Measurements from ENCODE around the gene CCDC186. TPM values are rescaled to one million over a fixed set of nuclear protein-coding genes. Genes with fewer than 3 reads are reported as not detected.

CCDC186 gene
- polyA plus RNA-seq, 1 of the 3 experiments (the other 2 are of a cell fraction) = 1.3 TPM

GRCh38 chr10:114180937-114181336 is 6.9 kb upstream of the CCDC186 start:
- POLR2A ChIA-PET = no interaction called here
- Histone ChIP-seq H3K4me1 (ENCODE audit: control insufficient read depth in 1 of 2, insufficient read depth in 2 of 2, low read depth in 1 of 2, low read length in 1 of 2) (no peaks in the 10 kb centered on the region; a peak in 1 of 4 replicates), H3F3A (replicated peaks; ENCODE audit: insufficient read depth) (no peaks in the 10 kb centered on the region), H3K9me3 (no peaks in the 10 kb centered on the region), H3K4me3 (ENCODE audit: low read depth in 2 of 2, low read length in 1 of 2) (no peak overlapping the region), H3K27ac (ENCODE audit: low read depth in 2 of 2, low read length in 1 of 2) (no peak overlapping the region), H3K4me2 (no peak overlapping the region), H2AFZ (ENCODE audit: low read depth) (no peak overlapping the region), H3K27me3 (ENCODE audit: insufficient read depth) (no peaks in the 10 kb centered on the region), H3K79me2 (ENCODE audit: insufficient read depth) (no peaks in the 10 kb centered on the region), H3K36me3 (replicated peaks in 1 of 2; ENCODE audit: control insufficient read depth in 1 of 2, insufficient read depth in 2 of 2, low read length in 1 of 2) (no peaks in the 10 kb centered on the region), H3K9ac (no peak overlapping the region), H3K9me2 (no peaks in the 10 kb centered on the region), H4K20me1 (ENCODE audit: insufficient read depth) (no peaks in the 10 kb centered on the region)
- TF ChIP-seq ZBTB33 (IDR thresholded peaks at IDR 0.05; ENCODE audit: borderline replicate concordance, low read depth) (no peak), ELF1 (IDR thresholded peaks at IDR 0.05) (no peak), YY1 (IDR thresholded peaks at IDR 0.05; ENCODE audit: low read depth) (no peak), RXRA (IDR thresholded peaks at IDR 0.05; ENCODE audit: borderline replicate concordance, low read depth) (no peak), MEF2A (IDR thresholded peaks at IDR 0.05; ENCODE audit: borderline replicate concordance, low read depth) (no peak), GATA2 (CRISPR knock-in tag; IDR thresholded peaks at IDR 0.05) (no peak), RFX5 (IDR thresholded peaks at IDR 0.05; ENCODE audit: low read length) (no peak), SMC3 (IDR thresholded peaks at IDR 0.05; ENCODE audit: low read depth, low read length) (no peak), GABPA (IDR thresholded peaks at IDR 0.05; ENCODE audit: low read depth) (no peak), RCOR1 (IDR thresholded peaks at IDR 0.05; ENCODE audit: low read length) (no peak)
- TF ChIP-seq, protein P1, sequence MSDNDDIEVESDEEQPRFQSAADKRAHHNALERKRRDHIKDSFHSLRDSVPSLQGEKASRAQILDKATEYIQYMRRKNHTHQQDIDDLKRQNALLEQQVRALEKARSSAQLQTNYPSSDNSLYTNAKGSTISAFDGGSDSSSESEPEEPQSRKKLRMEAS (IDR thresholded peaks at IDR 0.05; ENCODE audit: low read depth) = no peak
- TF ChIP-seq, protein P2, sequence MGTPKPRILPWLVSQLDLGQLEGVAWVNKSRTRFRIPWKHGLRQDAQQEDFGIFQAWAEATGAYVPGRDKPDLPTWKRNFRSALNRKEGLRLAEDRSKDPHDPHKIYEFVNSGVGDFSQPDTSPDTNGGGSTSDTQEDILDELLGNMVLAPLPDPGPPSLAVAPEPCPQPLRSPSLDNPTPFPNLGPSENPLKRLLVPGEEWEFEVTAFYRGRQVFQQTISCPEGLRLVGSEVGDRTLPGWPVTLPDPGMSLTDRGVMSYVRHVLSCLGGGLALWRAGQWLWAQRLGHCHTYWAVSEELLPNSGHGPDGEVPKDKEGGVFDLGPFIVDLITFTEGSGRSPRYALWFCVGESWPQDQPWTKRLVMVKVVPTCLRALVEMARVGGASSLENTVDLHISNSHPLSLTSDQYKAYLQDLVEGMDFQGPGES (IDR thresholded peaks at IDR 0.05; ENCODE audit: low read depth, low read length) = no peak
- TF ChIP-seq, protein P3, sequence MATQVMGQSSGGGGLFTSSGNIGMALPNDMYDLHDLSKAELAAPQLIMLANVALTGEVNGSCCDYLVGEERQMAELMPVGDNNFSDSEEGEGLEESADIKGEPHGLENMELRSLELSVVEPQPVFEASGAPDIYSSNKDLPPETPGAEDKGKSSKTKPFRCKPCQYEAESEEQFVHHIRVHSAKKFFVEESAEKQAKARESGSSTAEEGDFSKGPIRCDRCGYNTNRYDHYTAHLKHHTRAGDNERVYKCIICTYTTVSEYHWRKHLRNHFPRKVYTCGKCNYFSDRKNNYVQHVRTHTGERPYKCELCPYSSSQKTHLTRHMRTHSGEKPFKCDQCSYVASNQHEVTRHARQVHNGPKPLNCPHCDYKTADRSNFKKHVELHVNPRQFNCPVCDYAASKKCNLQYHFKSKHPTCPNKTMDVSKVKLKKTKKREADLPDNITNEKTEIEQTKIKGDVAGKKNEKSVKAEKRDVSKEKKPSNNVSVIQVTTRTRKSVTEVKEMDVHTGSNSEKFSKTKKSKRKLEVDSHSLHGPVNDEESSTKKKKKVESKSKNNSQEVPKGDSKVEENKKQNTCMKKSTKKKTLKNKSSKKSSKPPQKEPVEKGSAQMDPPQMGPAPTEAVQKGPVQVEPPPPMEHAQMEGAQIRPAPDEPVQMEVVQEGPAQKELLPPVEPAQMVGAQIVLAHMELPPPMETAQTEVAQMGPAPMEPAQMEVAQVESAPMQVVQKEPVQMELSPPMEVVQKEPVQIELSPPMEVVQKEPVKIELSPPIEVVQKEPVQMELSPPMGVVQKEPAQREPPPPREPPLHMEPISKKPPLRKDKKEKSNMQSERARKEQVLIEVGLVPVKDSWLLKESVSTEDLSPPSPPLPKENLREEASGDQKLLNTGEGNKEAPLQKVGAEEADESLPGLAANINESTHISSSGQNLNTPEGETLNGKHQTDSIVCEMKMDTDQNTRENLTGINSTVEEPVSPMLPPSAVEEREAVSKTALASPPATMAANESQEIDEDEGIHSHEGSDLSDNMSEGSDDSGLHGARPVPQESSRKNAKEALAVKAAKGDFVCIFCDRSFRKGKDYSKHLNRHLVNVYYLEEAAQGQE (IDR thresholded peaks at IDR 0.05; ENCODE audit: low read depth, low read length) = no peak
- WGBS (ENCODE audit: low lambda C conversion rate) = 61% methylated on average over 3 of the region's 3 CpGs
- DNase-seq = no peak
- CTCF ChIA-PET = no interaction called here
